HCT116 (cell line): ENCODE results near the gene EP400. TPM values are rescaled to one million over a fixed set of nuclear protein-coding genes. Genes with fewer than 3 reads are reported as not detected.

Experiments
- ATAC-seq: fragments of 200-7000 bp; cut with Tn5 transposase; 2 replicates; pipeline ENCODE4 v1.9.1; 2020; ENCODE audit warnings: mild to moderate bottlenecking, moderate library complexity
- BruUV-seq: library from RNA; stranded (reverse); fragments of 400-500 nt; replicated peaks from 2 replicates; lab custom pipeline; 2021; lab: Mats Ljungman, UMichigan
- CTCF ChIA-PET: fragments of 300-600 bp; sonication (Branson Sonifier 250); formaldehyde crosslinking; loops from one replicate; lab custom pipeline; 2021; ENCODE audit warnings: antibody characterized with exemption; lab: Charles Lee
- POLR2A ChIA-PET: fragments of 300-600, 350-600 bp; sonication (Branson Sonifier 250); formaldehyde crosslinking; loops from one replicate; lab custom pipeline; 2021; ENCODE audit warnings: antibody characterized with exemption; lab: Charles Lee
- RAD21 ChIA-PET, 2 experiments: fragments of 300-600 bp; sonication (Branson Sonifier 250); formaldehyde crosslinking; loops; one replicate each; lab custom pipeline; 2023; ENCODE audit warnings: low total read pairs in 2 of 2; ENCODE audit not compliant: uncharacterized antibody in 2 of 2, unreplicated experiment in 2 of 2, low non-redundant PET in 1 of 2; lab: Charles Lee
- DNase-seq: peaks from one replicate; pipeline ENCODE4 v3.0.0-alpha.2; 2010; ENCODE audit warnings: low read depth, low spot score
- H2AFZ ChIP-seq: fragments of 200-600 bp; shearing (Covaris generic), sonication (generic); 2 replicates; pipeline ENCODE4 v1.6.1; 2017; ENCODE audit warnings: low read depth, mixed run types, mixed read lengths, antibody characterized with exemption, low read length; ENCODE audit not compliant: poor library complexity, severe bottlenecking
- H3K27ac ChIP-seq: 2 replicates; pipeline ENCODE4 v1.5.1; 2012; ENCODE audit warnings: low read depth, low read length
- H3K27me3 ChIP-seq: fragments of 200-600 bp; sonication (generic); 2 replicates; pipeline ENCODE4 v1.6.1; 2016; ENCODE audit warnings: mixed run types, low read length, mixed read lengths; ENCODE audit not compliant: insufficient read depth
- H3K36me3 ChIP-seq, 2 experiments: fragments of 200-500 bp in 1 of 2; fragments of 200-600 bp in 1 of 2; sonication (Bioruptor generic) in 1 of 2; sonication (generic) in 1 of 2; 2 replicates each; pipeline versions ENCODE4 v1.5.1 to v1.6.1; 2014 to 2016; ENCODE audit warnings: low read length in 2 of 2, inconsistent platforms in 1 of 2, mixed read lengths in 1 of 2, mixed run types in 1 of 2; ENCODE audit not compliant: insufficient read depth in 2 of 2, control insufficient read depth in 1 of 2
- H3K4me1 ChIP-seq, 2 experiments: fragments of 200-600 bp in 1 of 2; sonication (generic) in 1 of 2; 2 replicates each; pipeline versions ENCODE4 v1.5.1 to v1.6.1; 2012 to 2017; ENCODE audit warnings: low read length in 2 of 2, inconsistent platforms in 1 of 2, mild to moderate bottlenecking in 1 of 2, mixed read lengths in 1 of 2, mixed run types in 1 of 2, moderate library complexity in 1 of 2; ENCODE audit not compliant: insufficient read depth in 2 of 2, control insufficient read depth in 1 of 2
- H3K4me2 ChIP-seq: fragments of 200-600 bp; sonication (generic); 2 replicates; pipeline ENCODE4 v1.6.1; 2017; ENCODE audit warnings: mixed run types, low read length, mixed read lengths
- H3K4me3 ChIP-seq, 2 experiments: fragments of 200-600 bp in 1 of 2; sonication (generic) in 1 of 2; replicated peaks in 1 of 2; 2 replicates each; pipeline ENCODE4 v1.5.1; 2011 to 2016; ENCODE audit warnings: low read length in 2 of 2, control low read depth in 1 of 2, low read depth in 1 of 2, mild to moderate bottlenecking in 1 of 2, mixed read lengths in 1 of 2, mixed run types in 1 of 2
- H3K79me2 ChIP-seq: fragments of 200-600 bp; sonication (generic); 2 replicates; pipeline ENCODE4 v1.6.1; 2017; ENCODE audit warnings: mild to moderate bottlenecking, mixed run types, low read length, moderate library complexity, mixed read lengths; ENCODE audit not compliant: insufficient read depth
- H3K9ac ChIP-seq: fragments of 200-600 bp; sonication (generic); 2 replicates; pipeline ENCODE4 v1.6.1; 2016; ENCODE audit warnings: low read length, mixed read lengths
- H3K9me2 ChIP-seq: fragments of 200-600 bp; sonication (generic), shearing (Covaris generic); 2 replicates; pipeline ENCODE4 v1.6.1; 2017; ENCODE audit warnings: mixed run types, mild to moderate bottlenecking, moderate library complexity; ENCODE audit not compliant: insufficient read depth
- H3K9me3 ChIP-seq, 2 experiments: fragments of 200-500 bp in 1 of 2; fragments of 200-600 bp in 1 of 2; sonication (Bioruptor generic) in 1 of 2; sonication (generic) in 1 of 2; 2 replicates each; pipeline ENCODE4 v1.6.1; 2014 to 2017; ENCODE audit warnings: low read length in 2 of 2, mixed read lengths in 2 of 2, inconsistent platforms in 1 of 2, low read depth in 1 of 2, mild to moderate bottlenecking in 1 of 2, mixed run types in 1 of 2, moderate library complexity in 1 of 2; ENCODE audit not compliant: control insufficient read depth in 1 of 2, insufficient read depth in 1 of 2
- H4K20me1 ChIP-seq: fragments of 200-600 bp; sonication (generic), shearing (Covaris generic); 2 replicates; pipeline ENCODE4 v1.6.1; 2017; ENCODE audit warnings: mixed run types, mild to moderate bottlenecking, moderate library complexity; ENCODE audit not compliant: insufficient read depth
- CBX3 ChIP-seq: IDR thresholded peaks from 2 replicates; pipeline ENCODE4 v1.6.1; 2012; ENCODE audit warnings: low read depth
- CTCF ChIP-seq, 3 experiments: fragments of 200-600 bp in 1 of 3; sonication (generic) in 1 of 3; IDR thresholded peaks in 2 of 3; conservative IDR thresholded peaks in 1 of 3; 2 replicates each; pipeline ENCODE4 v1.5.1; 2012 to 2017; ENCODE audit warnings: low read depth in 2 of 3, low read length in 2 of 3, antibody characterized with exemption in 1 of 3, borderline replicate concordance in 1 of 3, control low read depth in 1 of 3, mild to moderate bottlenecking in 1 of 3, mixed read lengths in 1 of 3, mixed run types in 1 of 3, moderate library complexity in 1 of 3; ENCODE audit not compliant: insufficient read depth in 1 of 3
- EGR1 ChIP-seq: IDR thresholded peaks from 2 replicates; pipeline ENCODE4 v1.6.1; 2012; ENCODE audit warnings: low read depth
- ELF1 ChIP-seq: IDR thresholded peaks from 2 replicates; pipeline ENCODE4 v1.6.1; 2012; ENCODE audit warnings: low read depth, borderline replicate concordance
- REST ChIP-seq: IDR thresholded peaks from 2 replicates; pipeline ENCODE4 v1.6.1; 2012; ENCODE audit warnings: low read depth
- TCF7L2 ChIP-seq: IDR thresholded peaks from 2 replicates; pipeline ENCODE4 v1.7.0; 2011; ENCODE audit warnings: borderline replicate concordance, inconsistent platforms; ENCODE audit not compliant: insufficient read depth, insufficient read length; ENCODE audit errors: extremely low read depth
- YY1 ChIP-seq: IDR thresholded peaks from 2 replicates; pipeline ENCODE4 v1.6.1; 2011; ENCODE audit warnings: low read length, low read depth, moderate library complexity, mild to moderate bottlenecking; ENCODE audit not compliant: insufficient replicate concordance; ENCODE audit errors: extremely low read depth
- ZFX ChIP-seq: fragments of 450-650 bp; IDR thresholded peaks from 2 replicates; pipeline ENCODE4 v1.6.1; 2017
- ZNF274 ChIP-seq: fragments of 200-500 bp; sonication (Bioruptor generic); IDR thresholded peaks from 2 replicates; pipeline ENCODE4 v1.6.1; 2014; ENCODE audit warnings: mild to moderate bottlenecking, low read depth, low read length, inconsistent platforms
- intact Hi-C: fragments of 100-400 bp; cut with micrococcal nuclease; formaldehyde crosslinking; loops from 2 replicates; pipeline ENCODE4 v1.10.0; 2022
- total RNA-seq: library from RNA; stranded (reverse); gene quantifications from one replicate; pipeline ENCODE4 v1.2.1, GENCODE V29; 2021; ENCODE audit not compliant: unreplicated experiment
- TF ChIP-seq, protein P1 (sequence below): IDR thresholded peaks from 2 replicates; pipeline ENCODE4 v1.6.1; 2011; ENCODE audit warnings: mild to moderate bottlenecking, low read length, moderate library complexity; ENCODE audit not compliant: insufficient replicate concordance; ENCODE audit errors: extremely low read depth

Gene EP400
- total RNA-seq, 1 experiment from 2014 or later, result 54.5 TPM

GRCh38 chr12:131938082-131938481 lies 11.7 kb upstream of the EP400 start:
- Histone ChIP-seq H3K27ac (no peak overlapping the region), H3K4me2 (no peak overlapping the region), H3K9me2 (no peaks in the 10 kb centered on the region), H3K79me2 (peaks cover 8% of the 10 kb centered on the region; the same call in 1 of the 2 replicates), H3K9ac (no peak overlapping the region), H3K27me3 (no peaks in the 10 kb centered on the region), H3K9me3 (no peaks in the 10 kb centered on the region), H3K4me3 (no peak overlapping the region), H3K4me1 (no peaks in the 10 kb centered on the region), H2AFZ (no peak overlapping the region), H3K36me3 (peaks cover 40 to 46% of the 10 kb centered on the region in 2 experiments; a peak in 3 of 4 replicates), H4K20me1 (no peaks in the 10 kb centered on the region)
- BruUV-seq, result no TSS peak
- TF ChIP-seq REST (no peak), YY1 (no peak), ELF1 (no peak), ZNF274 (no peak), EGR1 (no peak), ZFX (no peak), CTCF (IDR thresholded peaks at IDR 0.05 in 2 of 3, conservative IDR thresholded peaks at IDR 0.05 in 1 of 3; ENCODE audit: borderline replicate concordance in 1 of 3, insufficient read depth in 1 of 3, low read depth in 2 of 3, low read length in 2 of 3) (no peak), TCF7L2 (no peak), CBX3 (no peak)
- TF ChIP-seq, protein P1, sequence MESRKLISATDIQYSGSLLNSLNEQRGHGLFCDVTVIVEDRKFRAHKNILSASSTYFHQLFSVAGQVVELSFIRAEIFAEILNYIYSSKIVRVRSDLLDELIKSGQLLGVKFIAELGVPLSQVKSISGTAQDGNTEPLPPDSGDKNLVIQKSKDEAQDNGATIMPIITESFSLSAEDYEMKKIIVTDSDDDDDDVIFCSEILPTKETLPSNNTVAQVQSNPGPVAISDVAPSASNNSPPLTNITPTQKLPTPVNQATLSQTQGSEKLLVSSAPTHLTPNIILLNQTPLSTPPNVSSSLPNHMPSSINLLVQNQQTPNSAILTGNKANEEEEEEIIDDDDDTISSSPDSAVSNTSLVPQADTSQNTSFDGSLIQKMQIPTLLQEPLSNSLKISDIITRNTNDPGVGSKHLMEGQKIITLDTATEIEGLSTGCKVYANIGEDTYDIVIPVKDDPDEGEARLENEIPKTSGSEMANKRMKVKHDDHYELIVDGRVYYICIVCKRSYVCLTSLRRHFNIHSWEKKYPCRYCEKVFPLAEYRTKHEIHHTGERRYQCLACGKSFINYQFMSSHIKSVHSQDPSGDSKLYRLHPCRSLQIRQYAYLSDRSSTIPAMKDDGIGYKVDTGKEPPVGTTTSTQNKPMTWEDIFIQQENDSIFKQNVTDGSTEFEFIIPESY, result no peak
- ChIA-PET CTCF (no interaction called here), RAD21 (no interaction called here), POLR2A (no interaction called here)
- intact Hi-C loops, result no loop called here
- ATAC-seq (no peak), DNase-seq (no peak)
